Fibroblast of pulmonary artery (primary cell): ENCODE data around the gene ANTKMT.

Experiments
- DNase-seq: peaks from one replicate; pipeline ENCODE4 v3.0.0-alpha.2; 2010; ENCODE audit warnings: low read depth
- H3K4me3 ChIP-seq: replicated peaks from 2 replicates; pipeline ENCODE4 v1.5.1; 2011; ENCODE audit warnings: low read depth, mild to moderate bottlenecking, control low read depth, low read length, moderate library complexity
- TF ChIP-seq, protein P1 (sequence below): IDR thresholded peaks from 2 replicates; pipeline ENCODE4 v1.5.1; 2011; ENCODE audit warnings: mild to moderate bottlenecking, control low read depth, low read length, inconsistent platforms; ENCODE audit errors: missing control alignments

The ANTKMT gene

DNA sequence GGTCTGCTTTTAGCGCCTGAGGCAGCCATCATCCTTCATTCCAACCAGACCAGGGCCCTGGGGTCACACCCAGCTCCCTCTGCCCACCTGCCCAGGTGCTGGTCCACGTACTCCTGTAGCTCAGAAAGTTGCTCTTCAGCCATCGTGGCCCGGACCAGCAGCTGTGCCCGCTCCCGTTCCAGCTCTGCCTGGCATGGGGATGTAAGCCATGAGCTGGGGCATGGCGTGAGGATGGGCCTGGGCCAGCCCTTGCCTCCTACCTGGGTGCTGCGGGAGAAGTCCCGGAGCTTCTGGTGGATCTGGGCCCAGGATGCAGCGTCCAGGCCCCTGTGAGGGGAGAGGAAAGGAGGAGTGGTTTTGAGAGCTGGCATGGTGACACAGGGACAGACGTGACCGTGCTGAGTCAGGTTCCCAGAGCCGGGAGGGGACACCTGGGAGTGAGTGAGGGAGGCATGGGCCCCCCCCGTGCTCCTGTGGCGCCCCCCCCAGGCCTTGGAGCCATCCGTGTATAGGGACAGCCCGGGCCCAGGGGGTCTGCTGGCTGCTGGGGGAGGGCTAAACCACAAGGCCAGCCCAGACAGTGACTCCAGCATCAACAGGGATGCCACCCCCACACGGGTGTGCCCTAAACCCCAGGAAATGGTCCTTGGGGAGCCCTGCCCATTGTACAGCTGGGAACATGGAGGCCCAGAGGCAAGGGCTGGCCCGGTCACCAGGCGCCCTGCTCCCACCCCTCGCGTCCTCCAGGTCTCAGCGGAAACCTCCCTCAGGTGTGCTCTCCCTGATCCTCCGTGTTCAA, 2.1 kb downstream of the ANTKMT start:
- TF ChIP-seq, protein P1, sequence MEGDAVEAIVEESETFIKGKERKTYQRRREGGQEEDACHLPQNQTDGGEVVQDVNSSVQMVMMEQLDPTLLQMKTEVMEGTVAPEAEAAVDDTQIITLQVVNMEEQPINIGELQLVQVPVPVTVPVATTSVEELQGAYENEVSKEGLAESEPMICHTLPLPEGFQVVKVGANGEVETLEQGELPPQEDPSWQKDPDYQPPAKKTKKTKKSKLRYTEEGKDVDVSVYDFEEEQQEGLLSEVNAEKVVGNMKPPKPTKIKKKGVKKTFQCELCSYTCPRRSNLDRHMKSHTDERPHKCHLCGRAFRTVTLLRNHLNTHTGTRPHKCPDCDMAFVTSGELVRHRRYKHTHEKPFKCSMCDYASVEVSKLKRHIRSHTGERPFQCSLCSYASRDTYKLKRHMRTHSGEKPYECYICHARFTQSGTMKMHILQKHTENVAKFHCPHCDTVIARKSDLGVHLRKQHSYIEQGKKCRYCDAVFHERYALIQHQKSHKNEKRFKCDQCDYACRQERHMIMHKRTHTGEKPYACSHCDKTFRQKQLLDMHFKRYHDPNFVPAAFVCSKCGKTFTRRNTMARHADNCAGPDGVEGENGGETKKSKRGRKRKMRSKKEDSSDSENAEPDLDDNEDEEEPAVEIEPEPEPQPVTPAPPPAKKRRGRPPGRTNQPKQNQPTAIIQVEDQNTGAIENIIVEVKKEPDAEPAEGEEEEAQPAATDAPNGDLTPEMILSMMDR: no peak

DNA sequence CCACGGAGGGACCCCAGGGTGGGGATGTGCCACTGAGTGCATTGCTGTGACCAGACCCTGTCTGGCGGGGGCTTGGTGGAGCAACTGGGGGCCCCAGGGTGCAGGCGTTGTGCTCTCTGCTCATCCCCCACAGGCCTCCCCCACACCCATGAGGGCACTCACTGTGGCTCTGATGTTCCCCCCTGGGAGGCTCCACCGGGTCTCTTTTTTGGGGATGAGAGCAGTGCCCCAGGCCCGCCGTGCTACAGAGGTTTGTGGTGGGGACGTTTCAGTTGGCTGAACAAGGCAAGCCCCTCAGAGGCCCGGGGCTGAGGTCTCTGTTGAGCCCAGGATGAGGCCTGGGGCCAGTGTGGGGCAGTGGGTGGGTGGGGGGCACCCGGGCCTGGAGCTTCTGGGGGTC, 2.7 kb downstream of the ANTKMT start:
- TF ChIP-seq, protein P1: no peak
- DNase-seq: no peak
- H3K4me3 ChIP-seq: no peak overlapping the region

More for the DNA sequence above, 2.1 kb downstream of the ANTKMT start:
- no peak for DNase-seq
- no peak overlapping the region for H3K4me3 ChIP-seq

DNA sequence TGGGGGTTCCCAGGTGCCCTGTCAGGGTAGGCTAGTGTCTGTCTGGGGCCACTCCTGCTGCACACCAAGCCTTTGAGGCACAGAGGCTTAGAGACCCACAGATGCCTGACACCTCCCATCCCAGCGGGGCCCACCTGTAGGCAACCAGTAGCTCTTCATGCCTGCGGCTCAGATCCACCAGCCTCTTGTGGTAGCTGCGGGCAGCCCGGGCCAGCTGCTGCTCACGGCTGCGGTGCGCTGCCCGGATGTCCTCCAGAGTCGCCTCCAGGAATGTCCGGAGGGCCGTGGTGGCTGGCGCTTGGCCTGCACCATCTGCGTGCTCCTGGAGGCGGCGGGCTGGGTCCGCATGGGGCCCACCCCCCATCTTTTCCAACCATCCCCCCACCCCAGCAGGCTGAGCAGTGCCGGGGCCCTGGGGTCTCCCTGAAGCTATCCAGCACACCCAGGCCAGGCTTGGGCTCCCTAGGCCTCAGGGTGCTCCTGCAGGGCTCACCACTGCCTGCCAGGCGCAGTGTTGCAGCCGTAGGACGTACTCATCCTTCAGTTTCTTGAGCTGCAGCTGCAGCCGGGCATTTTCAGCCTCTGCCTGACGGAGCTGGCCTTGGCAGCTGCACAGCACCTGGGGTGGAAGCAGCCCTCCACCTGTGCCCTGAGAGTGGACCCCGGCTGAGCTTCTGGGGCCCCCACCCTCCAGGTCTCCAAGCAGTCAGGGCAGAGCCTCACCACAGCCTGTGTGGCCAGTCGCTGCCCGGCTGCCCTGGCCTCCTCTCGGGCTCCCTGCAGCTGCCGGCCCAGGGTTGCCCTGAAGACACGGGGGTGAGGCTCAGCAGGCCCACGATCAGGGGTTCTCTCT, 3.5 kb downstream of the ANTKMT start:
- no peak overlapping the region for H3K4me3 ChIP-seq
- DNase-seq: no peak
- TF ChIP-seq, protein P1: no peak

DNA sequence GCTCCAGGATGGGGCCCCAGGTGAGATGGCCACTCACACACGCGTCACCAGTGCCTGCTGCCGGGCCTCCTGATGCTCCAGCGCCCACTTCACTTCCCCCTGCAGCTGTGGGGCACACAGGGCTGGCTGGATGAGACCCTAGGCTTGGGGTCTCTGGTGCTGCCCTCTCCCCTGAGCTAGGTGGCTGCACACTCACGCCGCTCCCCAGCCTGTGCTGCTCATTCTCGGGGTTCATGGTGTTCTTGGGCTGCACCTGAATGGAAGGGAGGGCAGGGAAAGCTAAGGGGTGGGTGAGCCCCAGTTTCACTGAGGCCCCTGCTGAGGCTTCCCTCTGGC, 4.1 kb downstream of the ANTKMT start:
- TF ChIP-seq, protein P1: no peak
- no peak for DNase-seq
- no peak overlapping the region for H3K4me3 ChIP-seq

DNA sequence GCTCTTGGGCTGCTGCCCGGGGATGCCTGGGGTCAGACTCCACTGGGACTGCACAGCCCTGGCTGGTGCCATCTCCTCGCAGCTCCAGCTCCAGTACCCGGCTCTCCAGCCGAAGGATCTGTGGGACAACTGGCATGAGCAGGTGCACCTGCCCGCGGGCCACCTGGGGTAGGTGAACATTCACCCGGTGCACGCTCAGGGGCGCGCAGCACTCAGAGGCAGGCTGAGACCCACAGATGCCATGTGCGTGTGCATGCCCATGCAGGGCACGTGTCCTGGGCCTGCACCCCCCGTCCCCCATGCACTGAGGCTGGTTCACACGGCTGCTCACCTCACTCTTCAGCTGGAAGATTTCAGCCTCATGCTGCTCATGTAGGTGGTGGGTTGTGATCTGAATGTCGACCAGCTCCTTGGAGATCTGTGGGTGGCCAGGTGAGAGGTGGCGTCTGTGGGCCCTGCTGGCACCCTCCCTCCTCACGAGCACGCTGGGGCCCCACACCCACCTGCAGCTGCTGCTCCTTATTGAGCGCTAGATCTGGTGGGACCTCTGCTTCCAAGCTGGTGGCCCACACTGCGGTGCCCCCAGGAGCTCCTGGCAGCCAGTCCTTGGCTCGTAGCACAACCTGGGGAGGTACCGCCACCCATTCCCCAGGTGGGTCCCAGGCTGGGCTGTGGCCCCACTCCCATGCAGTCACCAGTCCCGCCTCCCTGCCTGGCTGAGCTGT, 4.7 kb downstream of the ANTKMT start:
- DNase-seq: no peak
- no peak overlapping the region for H3K4me3 ChIP-seq
- TF ChIP-seq, protein P1: no peak

DNA sequence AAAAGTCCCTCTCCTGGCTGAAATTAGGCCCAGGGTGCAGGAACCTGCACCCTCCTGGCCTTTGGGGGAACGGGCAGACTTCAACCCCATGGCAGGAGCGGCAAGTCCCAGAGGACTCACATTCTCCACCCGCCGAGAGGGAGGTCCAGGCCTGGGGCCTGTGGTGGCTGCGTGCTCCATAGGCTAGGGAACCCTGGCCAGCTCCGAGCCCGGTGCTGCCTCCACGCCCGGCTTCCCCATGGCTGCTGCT, 5.2 kb downstream of the ANTKMT start:
- DNase-seq: no peak
- TF ChIP-seq, protein P1: no peak
- no peak overlapping the region for H3K4me3 ChIP-seq
